ENCODE results near the gene PRPH2.

The PRPH2 gene

DNA sequence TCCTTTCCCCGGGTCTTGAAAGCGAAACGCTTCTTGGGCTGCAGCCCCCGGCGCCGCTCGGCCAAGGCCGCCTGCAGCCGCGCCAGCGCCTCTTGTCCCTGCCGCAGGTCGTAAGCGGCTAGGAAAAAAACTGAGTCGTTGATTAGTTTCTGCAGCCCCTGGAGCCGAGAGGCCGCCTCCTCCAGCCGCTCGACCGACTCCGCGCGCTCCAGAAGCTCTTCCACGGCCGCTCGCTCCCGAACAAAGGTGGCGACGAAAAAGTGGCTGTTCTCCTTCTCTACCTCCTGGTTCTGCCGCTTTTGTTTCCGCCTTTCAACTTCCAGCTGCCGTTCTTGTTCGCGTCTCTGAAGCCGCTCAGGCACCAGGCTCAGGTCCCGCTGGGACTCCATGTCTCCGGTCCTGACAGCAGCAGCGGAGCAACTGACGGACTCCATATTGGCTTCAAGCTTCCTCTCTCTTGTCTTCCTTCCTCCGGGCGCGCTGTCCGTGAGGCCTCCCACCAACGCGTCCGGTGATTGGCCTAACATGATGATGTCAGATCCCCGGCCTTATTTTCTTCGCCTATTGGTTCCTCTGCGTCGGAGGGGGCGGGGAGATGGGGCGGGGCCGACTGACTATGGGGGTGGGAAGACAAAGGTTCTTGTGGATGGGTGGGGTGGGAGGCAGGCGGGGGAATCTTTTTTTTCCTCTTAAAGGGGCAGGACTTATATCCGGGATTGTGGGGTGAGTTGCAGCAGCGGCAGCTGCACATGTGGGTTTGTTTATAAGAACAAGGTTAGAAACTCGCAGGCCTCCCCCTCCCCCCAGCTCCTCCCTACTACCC lies 23.5 kb upstream of the PRPH2 start, which contains the start of gene TBCC:
Gene TBCC (minus strand): TSS at position 464 of the 823 bp plus-strand sequence. CDS start 30 bp downstream, at position 434.
- H3K36me3 ChIP-seq (ENCODE audit: insufficient read depth, low read length): no peaks in the 10 kb centered on the region
- H3K4me3 ChIP-seq (ENCODE audit: low read length, poor library complexity, severe bottlenecking): peak within 1 kb of the TSS; percentile 92
- TF ChIP-seq EZH2phosphoT487 (IDR thresholded peaks at IDR 0.05; ENCODE audit: borderline replicate concordance): no peak
- TF ChIP-seq, protein P1, sequence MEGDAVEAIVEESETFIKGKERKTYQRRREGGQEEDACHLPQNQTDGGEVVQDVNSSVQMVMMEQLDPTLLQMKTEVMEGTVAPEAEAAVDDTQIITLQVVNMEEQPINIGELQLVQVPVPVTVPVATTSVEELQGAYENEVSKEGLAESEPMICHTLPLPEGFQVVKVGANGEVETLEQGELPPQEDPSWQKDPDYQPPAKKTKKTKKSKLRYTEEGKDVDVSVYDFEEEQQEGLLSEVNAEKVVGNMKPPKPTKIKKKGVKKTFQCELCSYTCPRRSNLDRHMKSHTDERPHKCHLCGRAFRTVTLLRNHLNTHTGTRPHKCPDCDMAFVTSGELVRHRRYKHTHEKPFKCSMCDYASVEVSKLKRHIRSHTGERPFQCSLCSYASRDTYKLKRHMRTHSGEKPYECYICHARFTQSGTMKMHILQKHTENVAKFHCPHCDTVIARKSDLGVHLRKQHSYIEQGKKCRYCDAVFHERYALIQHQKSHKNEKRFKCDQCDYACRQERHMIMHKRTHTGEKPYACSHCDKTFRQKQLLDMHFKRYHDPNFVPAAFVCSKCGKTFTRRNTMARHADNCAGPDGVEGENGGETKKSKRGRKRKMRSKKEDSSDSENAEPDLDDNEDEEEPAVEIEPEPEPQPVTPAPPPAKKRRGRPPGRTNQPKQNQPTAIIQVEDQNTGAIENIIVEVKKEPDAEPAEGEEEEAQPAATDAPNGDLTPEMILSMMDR (conservative IDR thresholded peaks at IDR 0.05; ENCODE audit: low read length): no peak
- peak within 1 kb of the TSS; percentile 93 for H3K9ac ChIP-seq (ENCODE audit: low read depth, low read length, poor library complexity, severe bottlenecking)
- H3K9me2 ChIP-seq (replicated peaks; ENCODE audit: low read depth, low read length): no peaks in the 10 kb centered on the region
- peak within 1 kb of the TSS; percentile 92 for H2AFZ ChIP-seq (ENCODE audit: low read length)
- H4K20me1 ChIP-seq (ENCODE audit: insufficient read depth, low read length, poor library complexity, severe bottlenecking): peaks cover 22% of the 10 kb centered on the region
- no peaks in the 10 kb centered on the region for H3K27me3 ChIP-seq (ENCODE audit: insufficient read depth, low read length, poor library complexity, severe bottlenecking)
- H3K4me2 ChIP-seq (ENCODE audit: low read depth, low read length, poor library complexity, severe bottlenecking): peak within 1 kb of the TSS; percentile 99
- H3K4me1 ChIP-seq (ENCODE audit: insufficient read depth, low read length, poor library complexity, severe bottlenecking): peaks cover 42% of the 10 kb centered on the region
- peaks cover 8% of the 10 kb centered on the region; the same call in 1 of the 2 replicates for H3F3A ChIP-seq (ENCODE audit: low read depth)
- H3K79me2 ChIP-seq (ENCODE audit: insufficient read depth, low read length): peaks cover 44% of the 10 kb centered on the region
- no peaks in the 10 kb centered on the region for H3K9me3 ChIP-seq (ENCODE audit: insufficient read depth, low read depth, low read length)

DNA sequence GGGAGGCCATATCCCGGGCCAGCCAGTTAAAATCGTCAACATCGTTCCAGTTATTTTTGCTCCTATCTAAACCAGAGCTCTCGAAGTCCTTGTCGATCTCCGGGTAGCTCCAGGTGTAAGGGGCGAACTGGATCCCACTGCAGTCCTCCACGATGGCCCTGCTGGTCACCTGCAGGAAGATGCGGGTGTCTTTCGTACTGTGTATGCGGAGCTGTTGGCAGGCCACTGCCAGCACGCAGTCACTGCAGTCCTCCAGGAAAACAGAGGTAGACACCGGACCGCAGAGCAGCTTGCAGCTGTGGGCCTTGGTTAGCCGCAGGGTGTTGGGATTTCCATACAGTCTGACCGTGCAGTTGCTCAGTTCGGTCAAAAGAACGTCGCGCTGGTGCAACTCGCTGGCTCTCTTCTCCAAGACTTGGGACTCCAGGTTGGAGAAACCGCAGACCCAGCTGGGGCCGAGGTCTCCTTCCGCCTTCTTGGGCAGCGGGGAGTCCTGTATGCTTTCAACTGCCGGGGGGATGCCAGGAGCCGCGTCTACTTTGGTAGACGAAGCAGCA lies 22.8 kb upstream of the PRPH2 start:
- Histone ChIP-seq H3K36me3 (ENCODE audit: insufficient read depth, low read length) (no peaks in the 10 kb centered on the region), H3K4me3 (ENCODE audit: low read length, poor library complexity, severe bottlenecking) (peak overlapping the region; percentile 92), H3K4me1 (ENCODE audit: insufficient read depth, low read length, poor library complexity, severe bottlenecking) (peaks cover 42% of the 10 kb centered on the region), H2AFZ (ENCODE audit: low read length) (no peak overlapping the region), H3K9me3 (ENCODE audit: insufficient read depth, low read depth, low read length) (no peaks in the 10 kb centered on the region), H3K79me2 (ENCODE audit: insufficient read depth, low read length) (peaks cover 42% of the 10 kb centered on the region), H3K9me2 (replicated peaks; ENCODE audit: low read depth, low read length) (no peaks in the 10 kb centered on the region), H3K27me3 (ENCODE audit: insufficient read depth, low read length, poor library complexity, severe bottlenecking) (no peaks in the 10 kb centered on the region), H3K9ac (ENCODE audit: low read depth, low read length, poor library complexity, severe bottlenecking) (peak overlapping the region; percentile 93), H3F3A (ENCODE audit: low read depth) (peaks cover 8% of the 10 kb centered on the region; the same call in 1 of the 2 replicates), H3K4me2 (ENCODE audit: low read depth, low read length, poor library complexity, severe bottlenecking) (peak overlapping the region; percentile 99), H4K20me1 (ENCODE audit: insufficient read depth, low read length, poor library complexity, severe bottlenecking) (peaks cover 22% of the 10 kb centered on the region)
- no peak for TF ChIP-seq EZH2phosphoT487 (IDR thresholded peaks at IDR 0.05; ENCODE audit: borderline replicate concordance)
- TF ChIP-seq, protein P1 (conservative IDR thresholded peaks at IDR 0.05; ENCODE audit: low read length): no peak

- peak overlapping the region; percentile 99 for H3K4me2 ChIP-seq (ENCODE audit: low read depth, low read length, poor library complexity, severe bottlenecking)
- peaks cover 42% of the 10 kb centered on the region for H3K4me1 ChIP-seq (ENCODE audit: insufficient read depth, low read length, poor library complexity, severe bottlenecking)
- H2AFZ ChIP-seq (ENCODE audit: low read length): no peak overlapping the region
- no peaks in the 10 kb centered on the region for H3K9me2 ChIP-seq (replicated peaks; ENCODE audit: low read depth, low read length)
- H4K20me1 ChIP-seq (ENCODE audit: insufficient read depth, low read length, poor library complexity, severe bottlenecking): peaks cover 22% of the 10 kb centered on the region
- peak overlapping the region; percentile 92 for H3K4me3 ChIP-seq (ENCODE audit: low read length, poor library complexity, severe bottlenecking)
- peaks cover 8% of the 10 kb centered on the region; the same call in 1 of the 2 replicates for H3F3A ChIP-seq (ENCODE audit: low read depth)
- TF ChIP-seq, protein P1 (conservative IDR thresholded peaks at IDR 0.05; ENCODE audit: low read length): no peak
- TF ChIP-seq EZH2phosphoT487 (IDR thresholded peaks at IDR 0.05; ENCODE audit: borderline replicate concordance): no peak
- no peaks in the 10 kb centered on the region for H3K27me3 ChIP-seq (ENCODE audit: insufficient read depth, low read length, poor library complexity, severe bottlenecking)
- no peaks in the 10 kb centered on the region for H3K9me3 ChIP-seq (ENCODE audit: insufficient read depth, low read depth, low read length)
- H3K79me2 ChIP-seq (ENCODE audit: insufficient read depth, low read length): peaks cover 41% of the 10 kb centered on the region
- no peaks in the 10 kb centered on the region for H3K36me3 ChIP-seq (ENCODE audit: insufficient read depth, low read length)
- peak overlapping the region; percentile 93 for H3K9ac ChIP-seq (ENCODE audit: low read depth, low read length, poor library complexity, severe bottlenecking)
Measured at GRCh38 chr6:42744351-42744893, 22.0 kb upstream of the PRPH2 start.
